GM19238 (cell line): ENCODE measurements around the gene MARK4.
A peak's percentile ranks its signal among the peaks of the same experiment; 100 is the strongest.
"Not testable (repeated sequence)": the region's sequence is repeated elsewhere in the genome, so short reads cannot be mapped to it uniquely, and the experiment has no call there.

Experiments
- DNase-seq: peaks from one replicate; pipeline ENCODE4 v3.0.0; 2011; ENCODE audit warnings: low spot score; ENCODE audit not compliant: insufficient read length

Gene MARK4

GRCh38 chr19:45334881-45335280 lies 83.8 kb downstream of the MARK4 start:
- DNase-seq = not testable (repeated sequence)

GRCh38 chr19:45336696-45337251 lies 85.7 kb downstream of the MARK4 start:
- DNase-seq = no peak

- DNase-seq = no peak
Measured at GRCh38 chr19:45339629-45340028, 88.6 kb downstream of the MARK4 start.

GRCh38 chr19:45340232-45340898 lies 89.3 kb downstream of the MARK4 start, which contains the start of gene KLC3:
KLC3 (plus strand) TSS chr19:45340750; CDS start chr19:45345542, 4,792 bp downstream.
- peak; percentile 53 for DNase-seq

- DNase-seq = no peak
Measured at GRCh38 chr19:45340899-45341453, 89.9 kb downstream of the MARK4 start.

GRCh38 chr19:45342911-45343310 lies 91.8 kb downstream of the MARK4 start:
- no peak for DNase-seq

GRCh38 chr19:45344621-45345505 lies 93.8 kb downstream of the MARK4 start:
- DNase-seq = no peak

- DNase-seq = no peak
Measured at GRCh38 chr19:45345506-45345860, 94.4 kb downstream of the MARK4 start.

GRCh38 chr19:45346449-45346848 lies 95.4 kb downstream of the MARK4 start:
- no peak for DNase-seq

- DNase-seq = no peak
Measured at GRCh38 chr19:45347570-45348366, 96.7 kb downstream of the MARK4 start.

- DNase-seq = no peak
Measured at GRCh38 chr19:45348367-45349125, 97.5 kb downstream of the MARK4 start.

GRCh38 chr19:45349126-45349415 lies 98.0 kb downstream of the MARK4 start:
- no peak for DNase-seq

GRCh38 chr19:45349430-45349941 lies 98.4 kb downstream of the MARK4 start:
- DNase-seq = no peak

- no peak for DNase-seq
Measured at GRCh38 chr19:45350477-45351058, 99.5 kb downstream of the MARK4 start.

- no peak for DNase-seq
Measured at GRCh38 chr19:45351401-45351952, 100.4 kb downstream of the MARK4 start.

- no peak for DNase-seq
Measured at GRCh38 chr19:45352062-45352461, 101.0 kb downstream of the MARK4 start.

GRCh38 chr19:45352471-45352870 lies 101.4 kb downstream of the MARK4 start:
- DNase-seq = no peak

- DNase-seq = no peak
Measured at GRCh38 chr19:45352914-45353796, 102.1 kb downstream of the MARK4 start.
